Omental fat pad (tissue), 4 donors: ENCODE data around the gene REN. TPM values are rescaled to one million over a fixed set of nuclear protein-coding genes. Genes with fewer than 3 reads are reported as not detected.

ENCODE experiments used
- ATAC-seq: fragments of 150-250 bp; one replicate; pipeline ENCODE4 v1.9.1; 2016; ENCODE audit warnings: mild to moderate bottlenecking, moderate library complexity; ENCODE audit not compliant: low FRiP score
- DNase-seq: peaks from one replicate; pipeline ENCODE4 v3.0.0-alpha.2; 2019; ENCODE audit warnings: low spot score
- CTCF ChIP-seq, 3 donors: fragments of 450-650 bp; IDR thresholded peaks; one replicate each; pipeline ENCODE4 v1.5.1; 2016 to 2017; ENCODE audit warnings: antibody characterized with exemption in 3 of 3, mild to moderate bottlenecking in 3 of 3, moderate library complexity in 2 of 3
- total RNA-seq, 4 donors: library from RNA; depleted of rRNA; stranded (reverse); fragments of >200 nt; gene quantifications; one replicate each; pipeline ENCODE4 v1.1.0, GENCODE V29; 2016

REN gene
- total RNA-seq, 4 donors from 2014 or later: 1.4 to 2.8 TPM; not detected in 2

DNA sequence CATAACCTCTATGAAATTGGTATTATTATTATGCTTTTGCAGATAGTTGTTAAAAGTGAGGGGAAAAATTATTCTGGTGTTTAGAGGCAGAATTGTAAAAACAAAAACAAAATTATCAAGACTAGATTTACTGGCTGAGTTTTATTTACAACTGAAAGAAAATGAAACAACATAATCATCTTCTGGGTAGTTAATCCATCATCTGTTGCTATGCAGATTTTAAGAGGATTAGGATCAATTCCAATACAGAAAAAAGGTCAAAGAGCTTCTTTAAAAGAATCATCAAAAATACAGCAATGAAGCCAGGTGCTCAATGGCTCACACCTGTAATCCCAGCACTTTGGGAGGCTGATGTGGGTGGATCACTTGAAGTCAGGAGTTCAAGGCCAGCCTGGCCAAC is 39.3 kb upstream of the REN start:
- no peak for DNase-seq
- no peak for ATAC-seq
- TF ChIP-seq CTCF (IDR thresholded peaks at IDR 0.05): no peak

- no peak for ATAC-seq
- DNase-seq: no peak
- no peak for TF ChIP-seq CTCF (IDR thresholded peaks at IDR 0.05)
Observed at GRCh38 chr1:204204944-204205343, 38.8 kb upstream of the REN start.

GRCh38 chr1:204203206-204203767 is 37.1 kb upstream of the REN start:
- no peak for ATAC-seq
- TF ChIP-seq CTCF (IDR thresholded peaks at IDR 0.05): no peak
- DNase-seq: no peak

- no peak for TF ChIP-seq CTCF (IDR thresholded peaks at IDR 0.05)
- no peak for ATAC-seq
- DNase-seq: no peak
Observed at GRCh38 chr1:204202481-204202880, 36.3 kb upstream of the REN start.

DNA sequence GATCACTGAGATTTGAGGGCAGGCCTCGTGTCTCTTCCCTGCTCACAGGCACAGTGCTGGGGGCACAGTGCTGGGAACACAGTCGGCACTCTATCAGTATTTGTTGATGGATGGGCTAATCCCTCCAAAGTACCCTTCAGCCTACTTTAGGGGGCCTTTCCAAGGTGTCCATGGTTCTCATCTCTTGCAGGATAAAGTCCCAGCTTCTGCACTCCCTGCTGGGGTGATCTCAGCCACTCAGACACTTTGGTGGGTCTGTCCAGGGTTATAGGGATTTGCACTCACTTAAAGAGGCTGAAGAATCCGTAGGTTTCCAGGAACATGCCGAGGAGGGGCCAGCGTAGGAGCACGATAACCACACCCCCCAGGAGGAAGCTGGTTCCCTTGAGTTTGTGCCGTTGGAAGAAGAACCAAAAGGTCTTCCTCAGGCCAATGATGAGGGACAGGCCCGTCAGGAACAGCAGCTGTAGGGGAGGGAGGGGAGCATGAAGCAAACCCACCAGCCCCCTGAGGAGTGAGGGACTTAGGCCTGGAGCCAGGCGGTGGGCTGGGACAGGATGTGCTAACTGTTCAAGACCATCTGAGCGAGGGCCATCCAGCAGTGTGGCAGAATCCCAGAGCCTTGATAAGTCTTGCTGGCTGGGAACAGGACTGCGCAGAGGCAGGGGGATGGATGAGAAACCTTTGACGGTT is 35.4 kb upstream of the REN start:
- no peak for TF ChIP-seq CTCF (IDR thresholded peaks at IDR 0.05)
- DNase-seq (no peak), ATAC-seq (no peak)

GRCh38 chr1:204199579-204199978 is 33.4 kb upstream of the REN start:
- DNase-seq (no peak), ATAC-seq (no peak)
- no peak for TF ChIP-seq CTCF (IDR thresholded peaks at IDR 0.05)
